Epidermal melanocyte (primary cell): Measurements from ENCODE around the gene ROBO1.

Experiments
- DNase-seq: peaks from one replicate; pipeline ENCODE4 v3.0.0; 2011; ENCODE audit warnings: low spot score; ENCODE audit not compliant: insufficient read length

The ROBO1 gene

DNA sequence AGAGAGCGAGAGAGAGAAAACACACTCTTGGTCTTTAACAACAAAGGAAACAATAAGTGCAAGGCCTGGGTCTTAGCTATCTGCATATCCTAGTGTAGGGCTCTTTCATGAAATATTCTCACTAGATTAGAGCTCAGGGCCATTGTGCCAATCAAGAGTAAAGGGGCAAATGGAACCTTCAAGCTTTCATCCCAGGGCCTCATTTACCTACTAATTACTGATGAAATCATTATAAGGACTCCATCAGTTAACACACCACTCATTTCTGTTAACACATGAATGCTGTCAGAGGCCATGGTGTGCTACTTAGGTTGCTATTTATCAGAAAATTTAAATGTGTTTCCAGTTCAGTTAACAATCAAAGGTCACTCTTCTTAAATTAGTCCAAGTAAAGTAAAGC is 597.8 kb downstream of the ROBO1 start:
- DNase-seq, result no peak

DNA sequence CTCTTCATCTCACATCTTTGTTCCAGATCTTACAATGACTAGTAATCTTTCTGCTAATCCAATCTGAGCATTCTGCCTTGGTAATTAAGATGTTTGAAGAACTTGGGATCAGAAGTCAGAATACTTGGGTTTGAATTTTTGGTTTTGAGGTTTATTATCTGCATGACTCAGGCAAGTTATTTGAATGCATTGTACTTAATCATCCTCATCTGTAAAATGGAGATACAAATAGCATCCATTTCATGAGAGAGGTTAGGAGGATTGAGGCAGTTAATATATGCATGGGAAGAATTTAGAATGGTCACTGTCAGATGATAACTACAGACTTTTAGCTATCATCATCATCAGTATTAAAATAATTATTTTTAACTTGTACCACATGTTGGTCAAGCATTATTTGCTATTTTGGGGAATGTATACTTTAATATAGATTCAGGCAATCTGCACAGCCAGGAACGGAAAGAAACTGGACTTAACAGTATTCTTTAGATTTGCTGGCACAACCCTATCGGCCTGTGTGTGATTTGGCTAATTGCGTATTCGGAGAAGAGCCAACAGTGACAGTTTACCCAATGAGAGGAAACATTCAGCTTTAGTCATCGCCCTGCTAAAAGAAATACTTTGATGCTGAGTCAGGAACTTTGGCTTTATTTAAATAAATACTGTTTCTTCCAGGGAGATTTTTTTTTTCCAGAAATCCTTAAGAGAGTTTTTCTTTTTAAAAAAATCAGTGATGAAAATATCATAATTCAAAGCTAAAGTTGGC is 600.0 kb downstream of the ROBO1 start:
- no peak for DNase-seq

DNA sequence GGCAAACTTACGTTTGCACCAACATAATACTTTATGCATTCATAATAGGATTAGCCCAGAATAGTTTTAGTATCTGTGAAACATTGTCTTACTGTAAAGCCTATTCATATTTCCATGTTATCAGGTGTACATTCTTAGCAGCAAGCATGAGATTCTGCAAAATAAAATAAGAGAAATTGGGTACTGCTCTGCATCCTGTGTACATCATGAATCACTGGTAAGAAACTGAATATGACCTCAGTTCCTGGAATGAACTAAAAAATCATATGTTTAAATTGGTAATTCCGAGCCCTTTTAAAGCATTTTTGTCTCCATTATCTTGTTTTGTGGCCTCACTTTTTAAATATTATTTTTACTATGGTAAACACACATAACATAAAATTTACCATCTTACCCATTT is 605.1 kb downstream of the ROBO1 start:
- no peak for DNase-seq

DNA sequence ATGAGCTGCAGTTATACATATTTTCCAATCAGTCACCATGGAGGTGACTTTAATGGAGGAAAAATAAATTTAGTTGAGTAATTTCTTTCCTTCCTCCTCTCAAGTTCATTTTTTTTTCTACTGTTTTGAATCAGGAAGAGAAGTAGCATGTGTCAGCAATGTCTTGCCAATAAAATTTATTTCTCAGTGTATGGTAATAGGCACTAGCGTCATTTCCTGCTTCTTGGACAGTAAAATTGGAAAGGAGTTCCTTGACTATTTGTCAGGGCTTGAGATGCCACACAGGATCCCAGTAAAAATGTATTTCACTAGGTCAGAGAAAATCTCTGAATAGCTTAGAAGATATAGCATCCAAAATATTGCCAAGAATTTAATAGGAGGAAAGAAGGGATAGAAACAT is 605.9 kb downstream of the ROBO1 start:
- no peak for DNase-seq

DNA sequence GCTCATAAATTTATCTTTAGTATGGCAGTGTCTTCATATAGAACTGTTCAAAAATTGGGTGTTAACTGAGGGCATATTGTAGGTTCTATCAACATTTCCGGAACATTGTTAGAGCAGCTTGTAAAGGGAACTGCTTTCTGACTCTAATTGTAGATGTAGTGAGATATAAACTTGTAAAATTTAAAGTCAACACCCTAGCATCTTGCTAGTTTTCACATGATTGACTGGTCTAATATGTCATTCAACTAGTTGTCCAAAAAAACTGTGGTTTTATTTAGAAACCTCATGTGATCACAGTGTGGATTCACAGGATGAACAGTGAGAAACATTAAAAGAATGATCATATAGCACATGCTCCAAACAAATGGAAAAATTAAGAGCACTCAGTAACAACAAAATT is 607.4 kb downstream of the ROBO1 start:
- DNase-seq, result no peak

DNA sequence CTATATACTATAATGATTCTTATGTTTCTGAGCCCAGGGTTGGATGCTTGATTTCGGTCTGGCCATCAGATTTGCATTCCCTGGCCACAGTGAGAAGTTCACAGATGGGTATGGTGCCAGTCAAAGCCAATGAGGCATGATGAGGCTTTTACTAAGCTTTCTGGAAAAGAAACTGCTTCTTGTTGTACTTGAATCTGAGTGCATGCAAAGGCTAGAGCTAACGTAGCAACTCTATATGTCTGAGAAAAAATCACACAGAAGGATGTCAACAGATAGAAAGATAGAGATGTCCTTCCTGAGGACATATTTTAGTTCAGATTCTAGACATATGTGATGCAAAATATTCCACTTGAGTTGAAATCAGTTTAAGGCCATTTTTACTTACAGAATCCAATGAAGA is 608.1 kb downstream of the ROBO1 start:
- no peak for DNase-seq

DNA sequence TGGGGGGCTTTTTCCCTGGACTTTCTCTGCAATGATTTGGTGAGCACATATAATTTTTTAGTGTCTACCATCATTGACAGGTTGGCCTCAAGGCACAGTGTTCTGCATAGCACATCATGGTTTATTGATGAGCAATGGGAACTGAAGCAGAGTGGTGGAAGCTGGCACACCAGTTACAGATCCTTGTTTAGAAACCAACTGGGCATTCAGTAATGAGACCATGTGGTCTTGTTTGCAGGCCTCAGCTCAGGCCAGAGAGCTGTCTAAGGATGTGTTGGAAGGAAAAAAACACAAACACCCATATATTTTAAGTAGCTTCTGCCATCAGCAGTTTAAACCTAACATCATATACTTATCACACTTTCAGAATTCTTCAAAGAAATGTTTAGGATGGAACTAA is 610.6 kb downstream of the ROBO1 start:
- no peak for DNase-seq

DNA sequence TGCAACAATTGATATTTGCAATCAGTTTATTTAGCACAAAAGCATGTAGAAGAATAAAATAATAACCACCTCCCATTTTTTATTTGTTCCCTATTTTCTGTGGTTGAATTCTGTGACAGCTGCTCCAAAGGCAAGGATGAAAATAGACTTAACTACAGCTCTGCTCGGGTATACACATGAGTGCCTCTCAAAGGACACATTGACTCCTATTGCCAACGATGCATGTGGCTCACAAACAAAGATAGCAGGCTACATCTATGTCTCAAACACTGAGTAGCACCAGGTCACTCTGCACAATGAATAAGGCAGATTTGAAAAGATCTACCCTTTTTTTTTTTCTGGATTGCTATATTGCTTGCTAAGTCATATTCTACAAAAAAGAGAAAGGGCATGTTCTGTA is 612.9 kb downstream of the ROBO1 start:
- no peak for DNase-seq

DNA sequence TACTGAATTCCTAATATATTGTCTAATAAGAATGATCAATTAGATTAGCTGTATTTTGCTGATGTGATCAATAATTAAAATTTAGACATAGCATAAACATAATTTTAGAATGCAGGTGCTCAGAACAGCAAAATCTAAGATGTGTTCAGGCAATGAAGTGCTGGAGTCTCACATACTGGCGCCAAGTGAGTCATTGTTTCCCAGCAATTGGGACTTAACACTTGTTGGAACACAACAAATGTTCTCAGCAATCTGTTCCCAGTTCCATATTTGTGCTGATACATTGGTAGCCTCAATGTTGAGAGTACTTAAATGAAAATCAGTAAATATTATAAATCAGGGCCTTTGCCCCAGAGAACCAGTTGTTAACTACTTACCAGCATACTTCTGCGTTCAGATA is 619.0 kb downstream of the ROBO1 start:
- DNase-seq, result no peak

DNA sequence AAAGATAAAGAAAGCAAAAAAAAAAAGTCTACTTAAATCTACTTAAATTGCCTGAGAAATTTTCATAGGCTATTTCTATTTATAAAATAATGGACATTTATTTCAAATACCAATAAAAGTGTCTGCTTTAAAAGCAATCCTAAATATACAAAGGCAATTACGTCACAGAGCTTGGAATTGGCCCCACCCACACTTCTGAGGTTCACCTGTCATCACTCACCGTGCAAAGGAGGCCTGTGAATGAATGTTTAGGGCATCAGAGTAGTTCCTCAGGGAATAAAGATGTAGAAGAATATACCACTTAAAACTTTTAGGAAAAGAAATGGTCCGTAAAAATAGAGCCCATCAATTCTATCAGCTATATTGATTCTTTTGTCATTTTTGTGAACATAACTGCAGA is 621.8 kb downstream of the ROBO1 start:
- DNase-seq, result no peak

DNA sequence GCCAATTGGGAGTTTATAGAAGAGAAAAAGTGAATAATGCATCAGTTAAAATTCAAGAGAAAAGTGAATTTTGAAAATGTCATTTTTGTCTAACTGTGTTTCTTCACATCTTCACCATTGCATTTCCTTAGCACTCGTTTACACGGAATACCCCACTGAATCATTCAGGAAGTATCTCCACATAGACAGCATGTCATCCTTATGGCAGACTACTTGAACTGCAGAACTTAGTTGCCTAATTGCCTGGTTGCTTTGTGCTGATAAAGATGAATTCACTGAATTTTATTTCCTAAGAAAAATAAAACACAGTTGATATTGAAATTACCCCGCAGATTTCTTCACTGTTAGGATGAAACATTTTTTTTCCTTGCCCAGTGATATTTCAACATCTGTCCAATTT is 627.1 kb downstream of the ROBO1 start:
- DNase-seq, result no peak

DNA sequence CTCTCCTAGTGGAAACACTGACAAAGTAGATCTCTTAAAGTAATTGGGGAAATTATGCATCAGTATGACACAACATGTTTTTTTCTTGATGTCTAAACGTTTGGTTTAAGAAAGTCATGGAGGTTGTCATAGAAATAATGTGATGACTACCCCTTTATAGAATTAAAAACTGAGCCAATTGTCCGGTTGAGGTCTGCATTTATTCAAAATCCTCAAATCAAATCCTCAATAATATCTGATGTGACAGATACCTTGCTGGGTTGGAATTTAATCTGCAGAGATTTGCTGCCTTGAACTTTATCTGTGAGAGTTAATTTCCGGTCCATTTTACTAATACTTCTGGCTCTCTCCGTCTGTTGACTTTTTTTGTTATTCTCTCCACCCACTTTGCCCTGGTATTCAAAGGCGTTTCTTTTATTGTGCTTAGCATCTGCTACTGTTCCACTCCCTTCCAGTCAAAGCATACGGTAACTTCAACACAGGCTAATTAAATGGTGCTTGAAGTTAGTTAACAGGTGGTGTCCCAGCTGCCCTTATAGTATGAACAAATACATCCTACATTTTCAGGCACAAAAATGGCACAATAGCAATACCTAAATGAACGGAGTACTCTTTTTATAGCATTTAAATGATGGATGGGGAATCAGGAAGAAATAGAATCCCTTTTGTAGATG is 628.3 kb downstream of the ROBO1 start:
- no peak for DNase-seq

DNA sequence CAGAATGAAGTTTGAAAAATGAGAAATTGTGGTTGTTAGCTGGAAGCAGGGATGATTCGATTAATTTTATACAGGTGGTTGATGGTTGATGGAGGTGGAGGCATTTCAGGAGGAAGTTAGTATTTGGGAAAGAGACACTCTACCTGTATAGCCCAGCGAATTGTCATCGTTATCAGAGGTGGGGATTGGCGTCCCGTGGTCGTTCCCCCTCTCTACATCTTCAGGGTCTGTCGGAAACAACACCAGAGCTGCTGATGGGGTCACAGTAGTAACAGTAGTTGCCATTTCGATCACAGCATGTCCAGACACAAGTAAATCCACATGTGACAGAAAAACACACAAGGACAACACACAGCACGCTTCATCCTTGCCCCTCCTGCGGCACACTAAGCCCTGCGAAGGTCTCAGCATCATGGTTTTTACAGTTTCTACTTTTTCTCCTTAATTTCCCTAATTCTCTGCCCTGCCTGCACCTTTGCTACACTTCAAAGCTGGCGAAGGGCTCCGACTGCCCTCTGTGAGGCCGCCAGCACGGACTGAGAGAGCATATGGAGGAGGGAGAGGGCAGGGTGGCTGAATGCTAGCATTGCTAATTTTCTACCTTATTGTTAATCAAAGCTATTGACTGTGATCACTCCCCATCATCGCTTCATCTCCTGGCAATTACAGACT is 642.3 kb downstream of the ROBO1 start:
- no peak for DNase-seq

DNA sequence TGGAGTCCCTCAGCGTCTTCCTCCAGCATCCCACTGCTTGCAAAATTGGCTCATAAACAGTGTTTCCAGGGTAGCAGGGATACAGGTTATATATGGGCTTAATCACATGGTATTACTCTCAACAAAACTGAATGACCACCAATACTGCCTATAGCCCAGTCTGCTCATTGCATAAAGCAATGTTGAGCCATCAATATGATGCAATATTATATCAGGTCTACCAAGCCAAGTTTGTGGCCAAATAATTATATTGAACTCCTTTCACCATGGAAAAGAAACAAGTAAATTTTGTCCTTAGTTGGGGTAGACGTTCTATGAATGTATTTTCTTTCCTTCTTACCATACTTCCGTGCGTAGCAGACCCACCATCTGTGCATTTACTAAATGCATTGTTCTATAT is 652.3 kb downstream of the ROBO1 start:
- DNase-seq, result no peak

DNA sequence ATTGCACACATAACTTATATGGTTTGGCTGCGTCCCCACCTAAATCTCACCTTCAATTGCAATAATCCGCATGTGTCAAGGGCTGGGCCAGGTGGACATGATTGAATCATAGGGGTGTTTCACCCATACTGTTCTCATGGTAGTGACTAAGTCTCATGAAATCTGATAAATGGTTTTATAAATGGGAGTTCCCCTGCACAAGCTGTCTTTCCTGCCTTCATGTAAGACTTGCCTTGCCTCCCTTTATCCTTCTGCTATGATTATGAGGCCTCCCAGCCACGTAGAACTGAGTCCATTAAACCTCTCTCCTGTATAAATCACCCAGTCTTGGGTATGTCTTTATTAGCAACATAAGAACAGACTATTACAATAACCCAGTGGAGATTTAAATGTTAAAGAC is 653.9 kb downstream of the ROBO1 start:
- no peak for DNase-seq

DNA sequence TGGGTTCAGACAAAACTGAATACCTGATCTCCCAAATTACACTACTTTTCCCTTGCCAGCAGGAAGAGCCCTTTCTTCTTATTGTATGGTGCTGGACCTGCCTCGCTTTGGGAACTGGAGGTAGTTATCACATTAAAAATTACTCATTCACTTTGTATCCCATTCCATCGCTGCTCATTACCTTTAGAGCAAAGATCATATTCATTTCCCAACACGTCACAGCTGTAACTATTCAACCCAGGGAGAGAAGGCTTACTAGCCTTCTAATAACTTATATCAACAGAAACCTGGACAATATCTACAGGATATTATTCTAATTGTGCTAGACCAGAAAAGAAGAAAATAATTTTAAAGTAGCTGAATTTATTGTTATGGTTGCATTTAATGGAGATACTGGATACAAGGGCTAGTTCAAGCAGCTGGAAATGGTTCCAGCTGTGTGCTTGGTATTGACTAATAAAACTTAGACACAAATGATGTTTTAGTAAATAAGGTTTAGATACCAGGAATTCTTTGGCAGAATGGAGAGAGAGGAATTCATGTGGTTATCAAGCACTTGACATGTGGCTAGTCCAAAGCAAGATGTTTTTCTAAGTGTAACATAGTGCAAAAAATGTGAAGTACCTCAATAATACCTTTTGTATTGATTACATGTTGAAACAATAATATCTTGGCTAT is 656.3 kb downstream of the ROBO1 start:
- no peak for DNase-seq

DNA sequence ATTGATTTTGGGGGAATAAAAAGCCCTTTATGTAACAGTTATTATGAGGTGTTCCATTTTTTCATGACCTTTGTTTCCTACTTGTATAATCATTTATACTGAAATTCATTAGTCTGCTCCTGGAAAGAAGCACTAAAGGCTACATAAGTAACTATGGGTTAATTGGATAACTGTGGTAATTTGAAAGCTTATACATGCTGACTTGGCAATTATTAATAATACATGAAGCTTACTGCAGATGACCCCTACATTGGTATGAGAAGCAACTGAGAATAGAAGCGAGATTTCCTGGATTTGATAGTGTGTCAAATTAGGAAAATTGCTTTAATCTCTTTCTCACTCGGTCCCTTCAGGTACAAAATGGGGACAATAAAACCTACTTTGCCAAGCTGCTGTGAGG is 658.0 kb downstream of the ROBO1 start:
- DNase-seq, result no peak

DNA sequence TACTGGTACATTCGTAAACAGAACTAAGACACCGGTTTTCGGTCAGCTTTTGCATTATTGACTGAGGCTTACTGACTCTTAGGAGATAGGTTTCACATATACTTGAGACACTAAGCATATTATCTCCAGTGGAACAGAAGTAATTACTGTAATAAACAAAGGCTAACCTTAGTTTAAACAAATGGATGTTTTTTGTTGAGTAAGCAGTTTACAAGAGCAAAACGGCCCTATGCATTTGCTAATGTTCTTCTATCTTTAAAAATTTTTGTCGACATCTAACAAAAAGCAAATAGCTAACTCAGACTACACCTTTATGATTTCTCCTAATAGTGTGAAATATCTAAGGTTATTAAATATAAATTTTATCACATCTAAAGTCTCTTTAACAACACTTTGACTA is 664.5 kb downstream of the ROBO1 start:
- no peak for DNase-seq

DNA sequence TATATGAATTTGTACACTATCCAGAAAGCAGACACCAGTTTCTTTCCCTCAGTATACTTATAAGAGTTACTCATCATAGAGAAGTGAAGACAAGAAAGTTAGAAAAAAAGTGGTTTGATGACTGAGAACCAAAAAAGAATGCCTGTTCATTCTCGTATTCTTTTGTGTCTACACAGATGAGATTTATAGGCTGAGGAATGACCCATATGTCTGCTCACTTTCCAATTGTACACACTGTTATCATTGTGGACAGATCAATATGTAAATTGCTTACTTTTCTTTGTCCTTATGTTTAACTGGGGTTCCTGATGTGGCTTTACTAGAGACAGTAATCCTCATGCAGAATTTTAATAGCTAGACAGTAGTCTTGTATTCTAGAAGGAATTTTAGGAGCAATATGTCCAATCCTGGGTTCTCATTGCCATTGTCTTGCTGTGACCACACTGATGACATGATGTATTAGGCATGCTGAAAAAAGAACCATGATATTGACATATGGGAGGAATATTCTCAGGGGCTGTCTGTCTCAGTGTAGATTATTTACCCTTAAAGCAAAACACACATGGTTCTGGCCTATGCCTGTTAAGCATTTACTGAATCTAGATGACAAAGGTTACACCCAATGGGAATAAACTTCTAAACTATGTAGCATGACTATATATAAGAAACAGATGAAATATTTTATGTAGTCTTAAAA is 669.7 kb downstream of the ROBO1 start:
- no peak for DNase-seq

DNA sequence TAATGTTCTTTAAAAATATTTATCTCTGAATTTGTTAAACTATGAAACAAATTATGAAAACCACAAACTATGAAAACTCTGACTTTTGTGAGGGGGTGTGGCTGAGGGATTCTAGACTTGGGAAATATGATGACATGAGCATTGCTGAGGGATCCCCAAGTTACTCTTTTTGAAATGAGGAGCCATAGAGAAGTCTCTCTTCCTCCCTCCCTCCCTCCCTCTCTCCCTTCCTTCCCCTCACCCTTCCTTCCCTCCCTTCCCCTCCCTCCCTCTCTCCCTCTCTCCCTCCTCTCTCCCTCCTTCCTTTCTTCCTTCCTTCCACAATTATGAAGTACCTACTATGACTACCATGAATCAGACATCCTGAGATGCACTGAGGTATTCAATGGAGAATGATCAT is 673.1 kb downstream of the ROBO1 start:
- no peak for DNase-seq

DNA sequence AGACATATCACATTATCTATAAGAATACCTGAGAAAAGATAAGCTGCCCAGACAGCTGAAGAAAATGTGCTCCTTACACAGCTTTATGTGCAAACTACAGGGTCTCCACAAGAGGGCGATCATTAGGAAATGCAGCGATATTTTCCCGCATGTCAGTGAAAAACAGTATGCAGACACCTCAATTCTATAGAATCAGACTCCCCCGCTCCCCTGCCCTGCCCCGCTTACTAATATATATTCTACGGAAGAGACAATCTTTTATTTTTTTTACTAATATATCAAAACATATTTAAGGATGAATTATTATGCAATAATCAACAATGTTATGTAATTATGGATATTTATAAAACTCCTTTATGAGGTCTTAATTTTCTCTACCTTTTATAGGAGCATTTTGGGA is 681.3 kb downstream of the ROBO1 start:
- DNase-seq, result peak; percentile 25

DNA sequence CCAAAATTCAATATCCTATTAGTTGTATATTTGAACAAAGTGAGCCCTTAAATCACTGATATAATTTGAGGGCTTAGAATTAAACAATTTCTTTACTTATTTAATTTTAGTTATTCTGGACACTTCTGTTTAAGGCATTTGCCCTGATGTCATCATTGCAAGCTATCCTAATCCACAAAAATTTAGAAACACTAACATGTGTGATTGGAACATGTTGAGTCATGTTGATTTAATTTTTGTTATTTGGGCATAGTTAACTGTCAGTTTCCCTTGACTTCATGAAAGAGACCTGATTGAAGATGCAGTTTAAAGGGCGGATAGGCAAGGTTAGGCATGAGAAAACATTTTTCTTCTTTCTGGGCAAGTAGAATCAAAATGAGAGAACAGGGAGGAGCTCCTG is 682.6 kb downstream of the ROBO1 start:
- no peak for DNase-seq
